ENCODE measurements around the gene PDLIM5.

Gene PDLIM5

GRCh38 chr4:94428884-94429283, 22.9 kb upstream of the PDLIM5 start:
- no peak for DNase-seq

- DNase-seq = no peak
Measured at GRCh38 chr4:94430406-94430805, 21.3 kb upstream of the PDLIM5 start.

GRCh38 chr4:94431388-94431787, 20.4 kb upstream of the PDLIM5 start:
- DNase-seq = no peak

GRCh38 chr4:94434505-94434904, 17.2 kb upstream of the PDLIM5 start:
- no peak for DNase-seq

GRCh38 chr4:94435874-94436273, 15.9 kb upstream of the PDLIM5 start:
- DNase-seq = no peak

- no peak for DNase-seq
Measured at GRCh38 chr4:94436512-94436911, 15.2 kb upstream of the PDLIM5 start.

- DNase-seq = no peak
Measured at GRCh38 chr4:94439606-94440005, 12.1 kb upstream of the PDLIM5 start.

- DNase-seq = no peak
Measured at GRCh38 chr4:94441838-94442237, 9.9 kb upstream of the PDLIM5 start.

- DNase-seq = no peak
Measured at GRCh38 chr4:94442251-94442650, 9.5 kb upstream of the PDLIM5 start.

GRCh38 chr4:94446386-94446785, 5.4 kb upstream of the PDLIM5 start:
- no peak for DNase-seq

- DNase-seq = no peak
Measured at GRCh38 chr4:94447754-94448411, 3.9 kb upstream of the PDLIM5 start.

GRCh38 chr4:94448815-94449375, 2.8 kb upstream of the PDLIM5 start:
- DNase-seq = no peak

GRCh38 chr4:94451051-94451694, 569 bp upstream of the PDLIM5 start:
- DNase-seq = no peak

- no peak for DNase-seq
Measured at GRCh38 chr4:94452476-94453371, 982 bp downstream of the PDLIM5 start.

GRCh38 chr4:94453391-94453963, 1.7 kb downstream of the PDLIM5 start:
- no peak for DNase-seq

GRCh38 chr4:94454405-94454804, 2.7 kb downstream of the PDLIM5 start:
- no peak for DNase-seq

- no peak for DNase-seq
Measured at GRCh38 chr4:94455081-94455480, 3.3 kb downstream of the PDLIM5 start.

- DNase-seq = no peak
Measured at GRCh38 chr4:94457692-94458106, 6.0 kb downstream of the PDLIM5 start.

- DNase-seq = no peak
Measured at GRCh38 chr4:94458682-94459081, 6.9 kb downstream of the PDLIM5 start.

GRCh38 chr4:94459462-94460161, 7.9 kb downstream of the PDLIM5 start:
- no peak for DNase-seq

GRCh38 chr4:94461506-94461905, 9.8 kb downstream of the PDLIM5 start:
- no peak for DNase-seq

- no peak for DNase-seq
Measured at GRCh38 chr4:94462572-94462971, 10.8 kb downstream of the PDLIM5 start.

All from NCI-H187 treated with DMSO at 0.1 percent for 48 hours (cell line).